ENCODE data around the gene PITPNM3.

DNA sequence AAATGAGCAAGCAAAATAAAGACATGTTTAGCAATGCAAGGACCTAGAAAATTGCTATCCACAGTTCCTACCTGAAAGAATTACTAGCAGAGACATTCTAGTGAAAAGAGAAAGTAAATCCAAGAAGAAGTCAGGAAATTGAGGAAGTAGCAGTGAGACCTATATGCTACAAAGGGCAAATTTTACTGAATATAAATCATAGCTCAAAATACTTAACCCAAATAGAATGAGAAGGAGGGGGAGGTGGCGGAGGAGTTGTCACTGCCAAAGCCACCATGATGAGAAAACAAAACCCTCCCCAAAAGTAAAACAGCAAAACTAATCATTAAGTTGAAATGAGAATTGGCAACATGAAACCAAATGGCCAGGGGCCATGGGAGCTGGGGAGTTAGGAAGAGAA lies 39.3 kb downstream of the PITPNM3 start:
- TF ChIP-seq POLR2AphosphoS5 (IDR thresholded peaks at IDR 0.05; ENCODE audit: borderline replicate concordance, low read depth, low read length), result no peak
- TF ChIP-seq EZH2 (IDR thresholded peaks at IDR 0.05), result no peak
